ENCODE measurements around the gene SPAG5.

GRCh38 chr17:28623696-28624095 is 24.9 kb upstream of the SPAG5 start:
- TF ChIP-seq HDGF (IDR thresholded peaks at IDR 0.05; ENCODE audit: borderline replicate concordance) (no peak), SP1 (IDR thresholded peaks at IDR 0.05) (no peak), FOXK2 (IDR thresholded peaks at IDR 0.05) (no peak), ZNF384 (IDR thresholded peaks at IDR 0.05) (no peak), BHLHE40 (IDR thresholded peaks at IDR 0.05; ENCODE audit: borderline replicate concordance) (no peak), SUZ12 (IDR thresholded peaks at IDR 0.05) (no peak), FOXA1 (IDR thresholded peaks at IDR 0.05) (no peak), LEF1 (IDR thresholded peaks at IDR 0.05; ENCODE audit: borderline replicate concordance) (no peak), ARNT (IDR thresholded peaks at IDR 0.05) (no peak), ELF4 (IDR thresholded peaks at IDR 0.05) (no peak), PKNOX1 (IDR thresholded peaks at IDR 0.05) (no peak), TARDBP (IDR thresholded peaks at IDR 0.05) (no peak), CTBP1 (IDR thresholded peaks at IDR 0.05; ENCODE audit: borderline replicate concordance) (no peak)

Measured in HEK293T (cell line).